Testis (tissue), 3 donors: Measurements from ENCODE around the gene EIF4E1B. TPM values are rescaled to one million over a fixed set of nuclear protein-coding genes. Genes with fewer than 3 reads are reported as not detected.

Source experiments
- DNase-seq: peaks from one replicate; pipeline ENCODE4 v3.0.0-alpha.2; 2019
- H3K27ac ChIP-seq, 2 donors: fragments of 200-600 bp; sonication (generic); one replicate each; pipeline ENCODE4 v1.5.1; 2019
- H3K27me3 ChIP-seq: fragments of 200-600 bp; sonication (generic); one replicate; pipeline ENCODE4 v1.5.1; 2019
- H3K36me3 ChIP-seq: fragments of 200-600 bp; sonication (generic); one replicate; pipeline ENCODE4 v1.5.1; 2017; ENCODE audit warnings: low read depth; ENCODE audit errors: missing control alignments
- H3K4me1 ChIP-seq: fragments of 200-600 bp; sonication (generic); one replicate; pipeline ENCODE4 v1.5.1; 2019
- H3K4me3 ChIP-seq, 2 donors: fragments of 200-600 bp; sonication (generic); one replicate each; pipeline ENCODE4 v1.5.1; 2017 to 2019
- H3K9me3 ChIP-seq: fragments of 200-600 bp; sonication (generic); one replicate; pipeline ENCODE4 v1.5.1; 2017
- CTCF ChIP-seq, 3 experiments: fragments of 450-650 bp in 2 of 3; fragments of 200-600 bp in 1 of 3; sonication (generic) in 1 of 3; IDR thresholded peaks; one replicate each; pipeline ENCODE4 v1.5.1; 2016 to 2019; ENCODE audit warnings: antibody characterized with exemption in 3 of 3, mild to moderate bottlenecking in 2 of 3, moderate library complexity in 1 of 3
- POLR2A ChIP-seq: fragments of 450-650 bp; IDR thresholded peaks from one replicate; pipeline ENCODE4 v1.6.1; 2017; ENCODE audit warnings: antibody characterized with exemption, mild to moderate bottlenecking, moderate library complexity
- WGBS, 2 donors: methylation state at CpG; one replicate each; pipeline ENCODE4 v1.1.5; 2018; 5-methylcytosine and 5-hydroxymethylcytosine counted together
- intact Hi-C: fragments of 100-400 bp; cut with DNase I; formaldehyde crosslinking; loops from one replicate; pipeline ENCODE4 v1.15.1; 2023; ENCODE audit warnings: low total_unique reads
- polyA plus RNA-seq: library from polyadenylated mRNA; stranded (reverse); fragments of 350-450 nt; fragmentation: Illumina TruSeq; extraction: RNeasy Lipid Tissue Mini Kit (QIAGEN cat#74804); gene quantifications from one replicate; pipeline ENCODE4 v1.2.3, GENCODE V29; 2014; ENCODE audit warnings: low read depth, low replicate concordance; ENCODE audit not compliant: insufficient read depth
- total RNA-seq, 2 donors: library from RNA; depleted of rRNA; stranded (reverse); fragments of >200 nt; gene quantifications; one replicate each; pipeline ENCODE4 v1.2.3, GENCODE V29; 2016

EIF4E1B gene
- total and polyA plus RNA-seq, 3 donors from 2014 or later = 0.99 to 2.4 (median 1.0) TPM

GRCh38 chr5:176621661-176622079 is 8.8 kb upstream of the EIF4E1B start:
- 16 to 57% methylated on average over 4 to 13 of the region's 13 CpGs for WGBS, 2 donors
- Histone ChIP-seq H3K9me3 (no peaks in the 10 kb centered on the region), H3K4me3 (no peak overlapping the region), H3K36me3 (no peaks in the 10 kb centered on the region), H3K27ac (no peak overlapping the region), H3K4me1 (peaks cover 29% of the 10 kb centered on the region), H3K27me3 (no peaks in the 10 kb centered on the region)
- DNase-seq = peak; percentile 84
- intact Hi-C loops = no loop called here
- no peak for TF ChIP-seq POLR2A
- TF ChIP-seq CTCF (IDR thresholded peaks at IDR 0.05) = no peak

GRCh38 chr5:176624142-176624541 is 6.3 kb upstream of the EIF4E1B start:
- Histone ChIP-seq H3K9me3 (no peaks in the 10 kb centered on the region), H3K27me3 (no peaks in the 10 kb centered on the region), H3K4me1 (peaks cover 25% of the 10 kb centered on the region), H3K36me3 (no peaks in the 10 kb centered on the region), H3K4me3 (no peak overlapping the region), H3K27ac (no peak overlapping the region)
- DNase-seq = no peak
- WGBS, 2 donors = 76 to 87% methylated on average over 3 to 4 of the region's 4 CpGs
- intact Hi-C loops = no loop called here
- TF ChIP-seq POLR2A = no peak
- no peak for TF ChIP-seq CTCF (IDR thresholded peaks at IDR 0.05)

GRCh38 chr5:176624938-176625337 is 5.5 kb upstream of the EIF4E1B start:
- H3K4me3 ChIP-seq = no peak overlapping the region
- H3K27me3 ChIP-seq = no peaks in the 10 kb centered on the region
- no peaks in the 10 kb centered on the region for H3K9me3 ChIP-seq
- peaks cover 24% of the 10 kb centered on the region for H3K4me1 ChIP-seq
- TF ChIP-seq POLR2A (no peak), CTCF (IDR thresholded peaks at IDR 0.05) (no peak)
- intact Hi-C loops = no loop called here
- WGBS, 2 donors = 77 to 78% methylated on average over 9 of the region's 9 CpGs
- no peak overlapping the region for H3K27ac ChIP-seq
- no peaks in the 10 kb centered on the region for H3K36me3 ChIP-seq
- no peak for DNase-seq

GRCh38 chr5:176625512-176625911 is 5.0 kb upstream of the EIF4E1B start:
- no peaks in the 10 kb centered on the region for H3K36me3 ChIP-seq
- H3K27ac ChIP-seq = no peak overlapping the region
- H3K4me3 ChIP-seq = no peak overlapping the region
- peaks cover 21% of the 10 kb centered on the region for H3K4me1 ChIP-seq
- no peaks in the 10 kb centered on the region for H3K27me3 ChIP-seq
- no peak for DNase-seq
- intact Hi-C loops = no loop called here
- WGBS, 2 donors = 64 to 87% methylated on average over 2 of the region's 2 CpGs
- no peaks in the 10 kb centered on the region for H3K9me3 ChIP-seq
- TF ChIP-seq CTCF (IDR thresholded peaks at IDR 0.05) (no peak), POLR2A (no peak)
